Eye (tissue), 1 donor: ENCODE data around the gene CCDC188.

Experiments used
- DNase-seq: peaks from one replicate; pipeline ENCODE4 v3.0.0-alpha.2; 2015

The CCDC188 gene

GRCh38 chr22:20184501-20185165, 33.8 kb upstream of the CCDC188 start:
- DNase-seq, result no peak

GRCh38 chr22:20183823-20184222, 33.0 kb upstream of the CCDC188 start:
- no peak for DNase-seq

GRCh38 chr22:20183101-20183500, 32.2 kb upstream of the CCDC188 start:
- DNase-seq, result no peak

- DNase-seq, result no peak
Observed at GRCh38 chr22:20182365-20182764, 31.5 kb upstream of the CCDC188 start.

- no peak for DNase-seq
Observed at GRCh38 chr22:20181884-20182236, 31.0 kb upstream of the CCDC188 start.

- DNase-seq, result no peak
Observed at GRCh38 chr22:20181194-20181883, 30.5 kb upstream of the CCDC188 start.

- DNase-seq, result no peak
Observed at GRCh38 chr22:20180640-20181039, 29.8 kb upstream of the CCDC188 start.

GRCh38 chr22:20180245-20180630, 29.4 kb upstream of the CCDC188 start:
- no peak for DNase-seq

GRCh38 chr22:20179455-20180244, 28.8 kb upstream of the CCDC188 start:
- DNase-seq, result no peak

GRCh38 chr22:20178915-20179227, 28.0 kb upstream of the CCDC188 start:
- no peak for DNase-seq

GRCh38 chr22:20178075-20178914, 27.4 kb upstream of the CCDC188 start:
- DNase-seq, result no peak

GRCh38 chr22:20177217-20177911, 26.5 kb upstream of the CCDC188 start:
- DNase-seq, result no peak

GRCh38 chr22:20176421-20177085, 25.7 kb upstream of the CCDC188 start:
- DNase-seq, result no peak

GRCh38 chr22:20175597-20175900, 24.7 kb upstream of the CCDC188 start:
- no peak for DNase-seq

- no peak for DNase-seq
Observed at GRCh38 chr22:20174785-20175596, 24.1 kb upstream of the CCDC188 start.

GRCh38 chr22:20173772-20174171, 22.9 kb upstream of the CCDC188 start:
- DNase-seq, result no peak

GRCh38 chr22:20173246-20173645, 22.4 kb upstream of the CCDC188 start:
- DNase-seq, result no peak

GRCh38 chr22:20172141-20172613, 21.3 kb upstream of the CCDC188 start:
- no peak for DNase-seq

- DNase-seq, result no peak
Observed at GRCh38 chr22:20171288-20172140, 20.7 kb upstream of the CCDC188 start.

GRCh38 chr22:20170170-20170569, 19.3 kb upstream of the CCDC188 start:
- no peak for DNase-seq
